Type B pancreatic cell (in vitro differentiated cells): ENCODE measurements around the gene HIVEP3. TPM values are rescaled to one million over a fixed set of nuclear protein-coding genes. Genes with fewer than 3 reads are reported as not detected.

Experiments
- DNase-seq: peaks from one replicate; pipeline ENCODE4 v3.0.0; 2021; ENCODE audit warnings: mixed read lengths; ENCODE audit not compliant: unreplicated experiment; ENCODE audit errors: extremely low spot score
- H3K27ac Mint-ChIP-seq: 2 replicates; pipeline ENCODE4 v1.8.0; 2021; ENCODE audit warnings: mild to moderate bottlenecking, mixed read lengths
- H3K27me3 Mint-ChIP-seq: 2 replicates; pipeline ENCODE4 v1.8.0; 2021; ENCODE audit warnings: mixed read lengths
- H3K36me3 Mint-ChIP-seq: 2 replicates; pipeline ENCODE4 v1.8.0; 2021; ENCODE audit warnings: mixed read lengths
- H3K4me1 Mint-ChIP-seq: one replicate; pipeline ENCODE4 v1.8.0; 2021; ENCODE audit warnings: mixed read lengths; ENCODE audit not compliant: unreplicated experiment
- H3K4me3 Mint-ChIP-seq: 2 replicates; pipeline ENCODE4 v1.8.0; 2021; ENCODE audit warnings: mild to moderate bottlenecking, mixed read lengths
- H3K9me3 Mint-ChIP-seq: 2 replicates; pipeline ENCODE4 v1.8.0; 2021; ENCODE audit warnings: mixed read lengths
- total RNA-seq: library from RNA; stranded (reverse); gene quantifications from 2 replicates; pipeline ENCODE4 v1.2.1, GENCODE V29; 2021; ENCODE audit warnings: low replicate concordance
- TF ChIP-seq, protein P1 (sequence below): fragments of 200-600 bp; sonication (generic); conservative IDR thresholded peaks from 2 replicates; pipeline ENCODE4 v1.5.0; 2021; ENCODE audit warnings: antibody characterized with exemption, mild to moderate bottlenecking

The HIVEP3 gene
- total RNA-seq, 1 donor from 2014 or later, result 9.2 TPM

- no peaks in the 10 kb centered on the region for H3K36me3 Mint-ChIP-seq
- H3K27ac Mint-ChIP-seq, result peak overlapping the region; percentile 97
- TF ChIP-seq, protein P1, sequence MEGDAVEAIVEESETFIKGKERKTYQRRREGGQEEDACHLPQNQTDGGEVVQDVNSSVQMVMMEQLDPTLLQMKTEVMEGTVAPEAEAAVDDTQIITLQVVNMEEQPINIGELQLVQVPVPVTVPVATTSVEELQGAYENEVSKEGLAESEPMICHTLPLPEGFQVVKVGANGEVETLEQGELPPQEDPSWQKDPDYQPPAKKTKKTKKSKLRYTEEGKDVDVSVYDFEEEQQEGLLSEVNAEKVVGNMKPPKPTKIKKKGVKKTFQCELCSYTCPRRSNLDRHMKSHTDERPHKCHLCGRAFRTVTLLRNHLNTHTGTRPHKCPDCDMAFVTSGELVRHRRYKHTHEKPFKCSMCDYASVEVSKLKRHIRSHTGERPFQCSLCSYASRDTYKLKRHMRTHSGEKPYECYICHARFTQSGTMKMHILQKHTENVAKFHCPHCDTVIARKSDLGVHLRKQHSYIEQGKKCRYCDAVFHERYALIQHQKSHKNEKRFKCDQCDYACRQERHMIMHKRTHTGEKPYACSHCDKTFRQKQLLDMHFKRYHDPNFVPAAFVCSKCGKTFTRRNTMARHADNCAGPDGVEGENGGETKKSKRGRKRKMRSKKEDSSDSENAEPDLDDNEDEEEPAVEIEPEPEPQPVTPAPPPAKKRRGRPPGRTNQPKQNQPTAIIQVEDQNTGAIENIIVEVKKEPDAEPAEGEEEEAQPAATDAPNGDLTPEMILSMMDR, result no peak
- H3K27me3 Mint-ChIP-seq, result no peaks in the 10 kb centered on the region
- H3K9me3 Mint-ChIP-seq, result no peaks in the 10 kb centered on the region
- no peak for DNase-seq
- H3K4me1 Mint-ChIP-seq, result peaks cover 21% of the 10 kb centered on the region
- no peak overlapping the region for H3K4me3 Mint-ChIP-seq
These were observed 441.8 kb downstream of the HIVEP3 start for GRCh38 chr1:41476807-41477361.

GRCh38 chr1:41475859-41476567 lies 442.7 kb downstream of the HIVEP3 start:
- DNase-seq, result no peak
- H3K4me1 Mint-ChIP-seq, result peaks cover 21% of the 10 kb centered on the region
- H3K27ac Mint-ChIP-seq, result peak overlapping the region; percentile 97
- H3K4me3 Mint-ChIP-seq, result peak overlapping the region; percentile 61
- H3K36me3 Mint-ChIP-seq, result no peaks in the 10 kb centered on the region
- H3K9me3 Mint-ChIP-seq, result no peaks in the 10 kb centered on the region
- no peaks in the 10 kb centered on the region for H3K27me3 Mint-ChIP-seq
- TF ChIP-seq, protein P1, result peak; percentile 25

DNA sequence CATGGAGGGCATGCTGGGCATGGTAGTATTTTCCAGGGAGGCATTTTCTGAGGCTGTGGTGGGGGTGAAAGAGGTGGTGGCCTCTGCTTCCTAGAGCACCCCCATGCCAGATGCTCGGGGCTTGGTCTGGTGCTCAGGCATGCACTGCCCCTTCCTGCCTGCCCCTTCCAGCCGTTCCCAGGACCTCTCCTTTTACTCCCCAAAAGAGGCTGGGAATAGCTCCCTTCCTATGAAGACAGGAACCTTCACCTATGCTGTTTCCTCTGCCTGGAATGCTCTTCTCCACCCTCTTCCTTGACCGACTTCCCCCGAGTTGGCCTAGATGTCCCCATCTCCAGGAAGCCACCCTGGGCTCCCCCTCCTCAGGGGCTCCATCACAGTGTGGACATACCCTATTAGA lies 443.4 kb downstream of the HIVEP3 start:
- peak overlapping the region; percentile 61 for H3K4me3 Mint-ChIP-seq
- H3K36me3 Mint-ChIP-seq, result no peaks in the 10 kb centered on the region
- no peak for DNase-seq
- peak overlapping the region; percentile 97 for H3K27ac Mint-ChIP-seq
- H3K9me3 Mint-ChIP-seq, result no peaks in the 10 kb centered on the region
- TF ChIP-seq, protein P1, result no peak
- no peaks in the 10 kb centered on the region for H3K27me3 Mint-ChIP-seq
- H3K4me1 Mint-ChIP-seq, result peaks cover 26% of the 10 kb centered on the region

- TF ChIP-seq, protein P1, result no peak
- peak overlapping the region; percentile 41 for H3K4me3 Mint-ChIP-seq
- no peak for DNase-seq
- H3K27ac Mint-ChIP-seq, result peak overlapping the region; percentile 97
- peaks cover 28% of the 10 kb centered on the region for H3K4me1 Mint-ChIP-seq
- no peaks in the 10 kb centered on the region for H3K9me3 Mint-ChIP-seq
- H3K36me3 Mint-ChIP-seq, result no peaks in the 10 kb centered on the region
- no peaks in the 10 kb centered on the region for H3K27me3 Mint-ChIP-seq
These were observed 444.0 kb downstream of the HIVEP3 start for GRCh38 chr1:41474490-41475271.

GRCh38 chr1:41473738-41474362 lies 444.9 kb downstream of the HIVEP3 start:
- no peak overlapping the region for H3K4me3 Mint-ChIP-seq
- H3K27ac Mint-ChIP-seq, result peak overlapping the region; percentile 97
- H3K36me3 Mint-ChIP-seq, result no peaks in the 10 kb centered on the region
- TF ChIP-seq, protein P1, result no peak
- H3K9me3 Mint-ChIP-seq, result no peaks in the 10 kb centered on the region
- DNase-seq, result no peak
- peaks cover 31% of the 10 kb centered on the region for H3K4me1 Mint-ChIP-seq
- H3K27me3 Mint-ChIP-seq, result no peaks in the 10 kb centered on the region
